ENCODE results near the gene NDC1.

Gene NDC1

GRCh38 chr1:53731043-53731600, 107.0 kb downstream of the NDC1 start:
- no peak for DNase-seq

- no peak for DNase-seq
Observed at GRCh38 chr1:53730224-53730865, 107.8 kb downstream of the NDC1 start.

GRCh38 chr1:53729456-53730223, 108.5 kb downstream of the NDC1 start:
- no peak for DNase-seq

- no peak for DNase-seq
Observed at GRCh38 chr1:53728702-53729455, 109.2 kb downstream of the NDC1 start.

- DNase-seq, result no peak
Observed at GRCh38 chr1:53728196-53728595, 109.9 kb downstream of the NDC1 start.

- DNase-seq, result no peak
Observed at GRCh38 chr1:53727461-53728092, 110.5 kb downstream of the NDC1 start.

- no peak for DNase-seq
Observed at GRCh38 chr1:53726009-53726600, 112.0 kb downstream of the NDC1 start.

GRCh38 chr1:53725238-53725689, 112.8 kb downstream of the NDC1 start:
- no peak for DNase-seq

- DNase-seq, result no peak
Observed at GRCh38 chr1:53722025-53722424, 116.1 kb downstream of the NDC1 start.

GRCh38 chr1:53721088-53721487, 117.0 kb downstream of the NDC1 start:
- no peak for DNase-seq

- DNase-seq, result no peak
Observed at GRCh38 chr1:53719469-53719868, 118.6 kb downstream of the NDC1 start.

- no peak for DNase-seq
Observed at GRCh38 chr1:53718443-53718842, 119.7 kb downstream of the NDC1 start.

- DNase-seq, result no peak
Observed at GRCh38 chr1:53717025-53717804, 120.9 kb downstream of the NDC1 start.

GRCh38 chr1:53716150-53716549, 121.9 kb downstream of the NDC1 start:
- no peak for DNase-seq

- no peak for DNase-seq
Observed at GRCh38 chr1:53715478-53715877, 122.6 kb downstream of the NDC1 start.
